Gastroesophageal sphincter (tissue), 4 donors: ENCODE measurements around the gene FCRL5. TPM values are rescaled to one million over a fixed set of nuclear protein-coding genes. Genes with fewer than 3 reads are reported as not detected.

Experiments
- ATAC-seq: fragments of 150-250 bp; one replicate; pipeline ENCODE4 v1.9.1; 2016; ENCODE audit warnings: mild to moderate bottlenecking, moderate library complexity
- H3K27ac ChIP-seq, 4 donors: fragments of 200-600 bp; sonication (generic) in 3 of 4; 1 replicate in 3 of 4; 2 replicates in 1 of 4; pipeline ENCODE4 v1.5.1; 2016 to 2019
- H3K27me3 ChIP-seq: fragments of 200-600 bp; sonication (generic); one replicate; pipeline ENCODE4 v1.5.1; 2019
- H3K36me3 ChIP-seq, 2 donors: fragments of 200-600 bp; sonication (generic); one replicate each; pipeline ENCODE4 v1.5.1; 2019; ENCODE audit warnings: control low read depth in 1 of 2
- H3K4me1 ChIP-seq, 3 donors: fragments of 200-600 bp; sonication (generic); 1 replicate in 2 of 3; 2 replicates in 1 of 3; pipeline ENCODE4 v1.5.1; 2016 to 2019; ENCODE audit warnings: control low read depth in 2 of 3
- H3K4me3 ChIP-seq, 2 donors: fragments of 200-600 bp; sonication (generic); one replicate each; pipeline ENCODE4 v1.5.1; 2019; ENCODE audit warnings: mild to moderate bottlenecking in 1 of 2, moderate library complexity in 1 of 2
- H3K9me3 ChIP-seq, 3 donors: fragments of 200-600 bp; sonication (generic); one replicate each; pipeline ENCODE4 v1.5.1; 2017 to 2019; ENCODE audit warnings: control low read depth in 2 of 3
- EP300 ChIP-seq: sonication (generic); formaldehyde crosslinking; IDR thresholded peaks from one replicate; pipeline ENCODE4 v1.6.1; 2017; ENCODE audit warnings: antibody characterized with exemption, mild to moderate bottlenecking
- POLR2A ChIP-seq, 2 donors: fragments of 450-650 bp; IDR thresholded peaks; one replicate each; pipeline ENCODE4 v1.6.1; 2017; ENCODE audit warnings: antibody characterized with exemption in 2 of 2, mild to moderate bottlenecking in 2 of 2, moderate library complexity in 1 of 2
- POLR2AphosphoS5 ChIP-seq: sonication (generic); formaldehyde crosslinking; IDR thresholded peaks from one replicate; pipeline ENCODE4 v1.6.1; 2017; ENCODE audit warnings: antibody characterized with exemption
- WGBS, 2 donors: methylation state at CpG; one replicate each; pipeline ENCODE4 v1.1.5; 2018; ENCODE audit warnings: low coverage in 1 of 2; 5-methylcytosine and 5-hydroxymethylcytosine counted together
- total RNA-seq, 4 donors: library from RNA; depleted of rRNA; stranded (reverse); fragments of >200 nt; gene quantifications; one replicate each; pipeline ENCODE4 v1.1.0, GENCODE V29; 2016
- TF ChIP-seq, protein P1 (sequence below), 4 experiments: fragments of 200-600 bp in 2 of 4; fragments of 450-650 bp in 2 of 4; sonication (generic) in 1 of 4; IDR thresholded peaks; one replicate each; pipeline ENCODE4 v1.5.1; 2017 to 2019; ENCODE audit warnings: antibody characterized with exemption in 4 of 4, mild to moderate bottlenecking in 2 of 4, moderate library complexity in 2 of 4

FCRL5 gene
- total RNA-seq, 4 donors from 2014 or later = 0.05 to 0.13 TPM; not detected in 2

DNA sequence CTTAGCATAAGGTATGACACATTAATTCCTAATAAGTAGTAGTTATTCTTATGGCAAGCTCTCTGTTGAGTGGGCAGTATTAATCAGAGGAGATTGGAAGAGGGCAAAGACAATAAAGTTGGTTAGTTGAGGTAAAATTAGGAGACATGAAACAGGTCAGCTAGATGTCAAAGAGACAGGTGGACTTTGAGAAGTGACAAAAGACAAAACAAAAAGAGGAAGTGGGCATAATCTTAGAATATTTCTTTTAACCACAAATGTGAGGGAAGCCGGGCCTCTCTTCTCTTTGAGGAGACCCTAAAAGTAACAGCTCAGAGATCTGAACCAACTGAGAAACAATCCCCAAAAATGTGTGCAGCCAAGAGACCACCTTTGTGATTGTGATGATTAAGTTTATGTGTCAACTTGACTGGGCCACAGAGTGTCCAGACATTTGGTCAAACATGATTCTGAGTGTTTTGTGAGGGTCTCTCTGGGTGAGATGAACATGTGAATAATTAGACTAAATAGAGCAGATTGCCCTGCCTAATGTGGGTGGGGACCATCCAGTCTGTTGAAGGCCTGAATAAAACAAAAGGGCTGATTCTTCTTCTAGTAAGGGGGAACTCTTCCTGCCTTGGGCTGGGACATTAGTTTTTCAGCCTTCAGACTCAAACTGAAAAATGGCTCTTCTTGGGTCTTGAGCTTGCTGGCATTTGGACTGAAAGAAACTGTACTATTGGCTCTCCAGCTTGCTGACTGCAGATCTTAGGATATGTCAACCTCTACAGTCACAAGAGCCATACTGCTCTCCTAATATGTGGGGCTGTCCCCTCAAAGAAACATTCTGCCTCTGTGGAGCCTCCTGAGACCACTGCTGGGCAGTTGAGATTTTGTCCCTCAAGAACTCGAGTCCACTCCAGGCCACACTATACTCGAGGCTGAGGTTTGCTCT lies 40.0 kb downstream of the FCRL5 start:
- no peak for ATAC-seq
- WGBS, 2 donors = 60 to 79% methylated on average over 1 of the region's 3 CpGs
- no peaks in the 10 kb centered on the region for H3K27me3 ChIP-seq
- no peaks in the 10 kb centered on the region for H3K36me3 ChIP-seq
- H3K9me3 ChIP-seq = no peaks in the 10 kb centered on the region
- no peak overlapping the region for H3K27ac ChIP-seq
- H3K4me3 ChIP-seq = no peak overlapping the region
- TF ChIP-seq, protein P1, sequence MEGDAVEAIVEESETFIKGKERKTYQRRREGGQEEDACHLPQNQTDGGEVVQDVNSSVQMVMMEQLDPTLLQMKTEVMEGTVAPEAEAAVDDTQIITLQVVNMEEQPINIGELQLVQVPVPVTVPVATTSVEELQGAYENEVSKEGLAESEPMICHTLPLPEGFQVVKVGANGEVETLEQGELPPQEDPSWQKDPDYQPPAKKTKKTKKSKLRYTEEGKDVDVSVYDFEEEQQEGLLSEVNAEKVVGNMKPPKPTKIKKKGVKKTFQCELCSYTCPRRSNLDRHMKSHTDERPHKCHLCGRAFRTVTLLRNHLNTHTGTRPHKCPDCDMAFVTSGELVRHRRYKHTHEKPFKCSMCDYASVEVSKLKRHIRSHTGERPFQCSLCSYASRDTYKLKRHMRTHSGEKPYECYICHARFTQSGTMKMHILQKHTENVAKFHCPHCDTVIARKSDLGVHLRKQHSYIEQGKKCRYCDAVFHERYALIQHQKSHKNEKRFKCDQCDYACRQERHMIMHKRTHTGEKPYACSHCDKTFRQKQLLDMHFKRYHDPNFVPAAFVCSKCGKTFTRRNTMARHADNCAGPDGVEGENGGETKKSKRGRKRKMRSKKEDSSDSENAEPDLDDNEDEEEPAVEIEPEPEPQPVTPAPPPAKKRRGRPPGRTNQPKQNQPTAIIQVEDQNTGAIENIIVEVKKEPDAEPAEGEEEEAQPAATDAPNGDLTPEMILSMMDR (IDR thresholded peaks at IDR 0.05) = no peak
- no peak for TF ChIP-seq POLR2AphosphoS5
- TF ChIP-seq POLR2A (IDR thresholded peaks at IDR 0.05) = no peak
- no peak for TF ChIP-seq EP300
- no peaks in the 10 kb centered on the region for H3K4me1 ChIP-seq

GRCh38 chr1:157509546-157510232 lies 42.6 kb downstream of the FCRL5 start:
- Histone ChIP-seq H3K36me3 (no peaks in the 10 kb centered on the region), H3K9me3 (no peaks in the 10 kb centered on the region), H3K4me3 (no peak overlapping the region), H3K4me1 (peaks cover 0 to 11% (median 0%) of the 10 kb centered on the region in 3 donors), H3K27me3 (no peaks in the 10 kb centered on the region), H3K27ac (no peak overlapping the region)
- 64 to 100% methylated on average over 1 of the region's 9 CpGs for WGBS, 2 donors
- no peak for TF ChIP-seq POLR2A (IDR thresholded peaks at IDR 0.05)
- no peak for TF ChIP-seq EP300
- no peak for TF ChIP-seq POLR2AphosphoS5
- TF ChIP-seq, protein P1 (IDR thresholded peaks at IDR 0.05) = no peak
- no peak for ATAC-seq

DNA sequence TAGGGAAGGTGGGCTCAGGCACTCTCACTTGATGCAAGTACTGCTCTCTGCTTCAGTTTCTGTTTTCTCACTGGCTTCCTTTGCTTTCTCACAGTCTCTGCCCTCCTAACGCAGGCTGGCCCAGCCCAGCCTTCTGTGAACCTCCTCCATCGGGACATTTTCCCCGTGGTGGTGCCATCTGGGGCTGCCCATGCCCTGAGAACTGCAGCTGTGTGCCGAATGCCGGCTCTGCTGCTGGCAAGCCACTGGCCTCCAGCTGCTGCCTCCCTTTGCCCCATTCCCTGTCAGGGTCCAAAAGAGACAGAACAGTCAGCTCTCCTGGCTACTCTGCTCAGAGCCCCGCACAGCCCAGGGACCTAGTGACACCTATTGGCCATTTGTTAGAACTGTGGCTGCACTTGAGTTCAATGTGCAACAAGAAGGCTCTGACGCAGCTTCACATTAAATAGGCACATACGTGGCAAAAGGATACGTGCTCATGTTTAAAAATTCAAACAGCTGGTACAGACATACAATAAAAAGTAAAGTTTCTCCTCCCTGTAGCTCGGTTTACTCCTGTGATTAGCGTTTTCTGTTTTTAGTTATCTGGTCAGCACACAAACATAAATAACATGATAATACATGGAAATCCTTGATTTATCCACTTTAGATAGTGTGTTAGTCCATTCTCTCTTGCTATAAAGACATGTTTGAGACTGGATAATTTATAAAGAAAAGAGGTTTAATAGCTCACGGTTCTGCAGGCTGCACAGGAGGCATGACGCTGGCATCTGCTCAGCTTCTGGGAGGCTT lies 46.6 kb downstream of the FCRL5 start:
- Histone ChIP-seq H3K27me3 (no peaks in the 10 kb centered on the region), H3K36me3 (no peaks in the 10 kb centered on the region), H3K4me1 (peaks cover 0 to 11% (median 0%) of the 10 kb centered on the region in 3 donors), H3K27ac (no peak overlapping the region), H3K4me3 (no peak overlapping the region), H3K9me3 (no peaks in the 10 kb centered on the region)
- 25 to 34% methylated on average over 7 to 8 of the region's 13 CpGs for whole genome bisulfite sequencing, 2 donors
- TF ChIP-seq, protein P1 (IDR thresholded peaks at IDR 0.05) = peak in 3 of 4 experiments; percentile 29 to 66 (median 44)
- TF ChIP-seq POLR2A (IDR thresholded peaks at IDR 0.05) = no peak
- no peak for ATAC-seq

- TF ChIP-seq, protein P1 (IDR thresholded peaks at IDR 0.05) = no peak
- TF ChIP-seq EP300 (no peak), POLR2A (IDR thresholded peaks at IDR 0.05) (no peak), POLR2AphosphoS5 (no peak)
- H3K27ac ChIP-seq = no peak overlapping the region
- H3K36me3 ChIP-seq = no peaks in the 10 kb centered on the region
- peaks cover 0 to 11% (median 0%) of the 10 kb centered on the region in 3 donors for H3K4me1 ChIP-seq
- no peaks in the 10 kb centered on the region for H3K9me3 ChIP-seq
- H3K27me3 ChIP-seq = no peaks in the 10 kb centered on the region
- H3K4me3 ChIP-seq = no peak overlapping the region
- WGBS, 2 donors = 71 to 74% methylated on average over 1 to 4 of the region's 6 CpGs
- ATAC-seq = no peak
Measured at GRCh38 chr1:157504646-157505045, 47.7 kb downstream of the FCRL5 start.
